OCI-LY1 (cell line): ENCODE measurements around the gene BBS2.

ENCODE experiments used
- EZH2 ChIP-seq: fragments of 200-600 bp; sonication (generic), shearing (Covaris generic); IDR thresholded peaks from 2 replicates; pipeline ENCODE4 v1.8.0; 2017; ENCODE audit warnings: borderline replicate concordance, mixed run types, mild to moderate bottlenecking, antibody characterized with exemption, low read length, moderate library complexity, mixed read lengths
- TF ChIP-seq, protein P1 (sequence below): fragments of 200-600 bp; sonication (generic), shearing (Covaris generic); IDR thresholded peaks from 2 replicates; pipeline ENCODE4 v1.5.1; 2017; ENCODE audit warnings: mild to moderate bottlenecking, antibody characterized with exemption, low read length, moderate library complexity, mixed read lengths

DNA sequence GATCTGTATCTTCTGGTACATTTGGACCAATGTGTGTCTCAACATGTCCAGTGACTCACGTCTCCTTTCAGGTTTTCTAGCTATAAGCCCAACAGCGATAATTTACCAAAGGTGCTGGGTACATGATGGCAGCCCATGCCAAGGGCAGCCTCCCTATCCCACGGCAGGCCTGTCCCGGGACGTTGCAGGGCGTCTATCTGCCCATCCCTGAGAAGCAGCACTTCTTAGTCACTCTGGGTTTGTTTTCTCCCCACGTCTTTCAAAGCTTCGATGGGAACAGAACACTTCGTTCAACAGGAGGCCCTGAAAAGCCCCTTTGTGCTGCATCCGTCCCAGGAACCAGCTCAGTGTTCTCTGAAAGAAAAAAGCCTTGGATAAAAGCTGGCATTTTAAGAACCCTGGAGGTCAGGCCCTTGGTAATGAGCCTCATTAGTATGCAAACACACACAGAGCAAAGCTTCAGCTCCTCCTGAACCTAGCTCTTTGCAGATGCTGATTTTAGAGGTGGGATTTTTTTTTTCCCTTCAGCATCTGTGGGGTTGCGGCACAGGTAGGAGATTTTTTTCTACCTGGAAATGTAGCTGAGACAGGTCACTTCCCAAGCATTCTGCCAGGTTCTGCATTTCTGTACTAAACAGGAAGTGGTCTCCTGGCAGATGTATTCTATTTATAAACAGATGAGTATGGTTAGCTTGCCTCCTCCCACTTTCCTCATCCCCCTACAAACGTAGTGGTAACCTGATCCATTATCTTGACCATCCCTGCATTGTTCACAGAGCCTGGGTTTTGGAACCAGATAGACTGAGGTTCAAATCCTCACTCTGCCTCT lies 27.5 kb upstream of the BBS2 start:
- TF ChIP-seq, protein P1, sequence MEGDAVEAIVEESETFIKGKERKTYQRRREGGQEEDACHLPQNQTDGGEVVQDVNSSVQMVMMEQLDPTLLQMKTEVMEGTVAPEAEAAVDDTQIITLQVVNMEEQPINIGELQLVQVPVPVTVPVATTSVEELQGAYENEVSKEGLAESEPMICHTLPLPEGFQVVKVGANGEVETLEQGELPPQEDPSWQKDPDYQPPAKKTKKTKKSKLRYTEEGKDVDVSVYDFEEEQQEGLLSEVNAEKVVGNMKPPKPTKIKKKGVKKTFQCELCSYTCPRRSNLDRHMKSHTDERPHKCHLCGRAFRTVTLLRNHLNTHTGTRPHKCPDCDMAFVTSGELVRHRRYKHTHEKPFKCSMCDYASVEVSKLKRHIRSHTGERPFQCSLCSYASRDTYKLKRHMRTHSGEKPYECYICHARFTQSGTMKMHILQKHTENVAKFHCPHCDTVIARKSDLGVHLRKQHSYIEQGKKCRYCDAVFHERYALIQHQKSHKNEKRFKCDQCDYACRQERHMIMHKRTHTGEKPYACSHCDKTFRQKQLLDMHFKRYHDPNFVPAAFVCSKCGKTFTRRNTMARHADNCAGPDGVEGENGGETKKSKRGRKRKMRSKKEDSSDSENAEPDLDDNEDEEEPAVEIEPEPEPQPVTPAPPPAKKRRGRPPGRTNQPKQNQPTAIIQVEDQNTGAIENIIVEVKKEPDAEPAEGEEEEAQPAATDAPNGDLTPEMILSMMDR, result no peak
- TF ChIP-seq EZH2, result no peak
